Mammary epithelial cell (primary cell): ENCODE measurements around the gene TEAD1.

Source experiments
- EZH2 ChIP-seq: IDR thresholded peaks from 2 replicates; pipeline ENCODE4 v1.6.1; 2012; ENCODE audit warnings: low read length, inconsistent platforms, borderline replicate concordance
- TF ChIP-seq, protein P1 (sequence below), 2 donors: IDR thresholded peaks in 1 of 2; conservative IDR thresholded peaks in 1 of 2; 2 replicates each; pipeline ENCODE4 v1.5.1; 2011 to 2012; ENCODE audit warnings: inconsistent platforms in 2 of 2, low read length in 2 of 2, mild to moderate bottlenecking in 2 of 2, control low read depth in 1 of 2, low read depth in 1 of 2; ENCODE audit not compliant: insufficient read depth in 1 of 2; ENCODE audit errors: extremely low read depth in 1 of 2

DNA sequence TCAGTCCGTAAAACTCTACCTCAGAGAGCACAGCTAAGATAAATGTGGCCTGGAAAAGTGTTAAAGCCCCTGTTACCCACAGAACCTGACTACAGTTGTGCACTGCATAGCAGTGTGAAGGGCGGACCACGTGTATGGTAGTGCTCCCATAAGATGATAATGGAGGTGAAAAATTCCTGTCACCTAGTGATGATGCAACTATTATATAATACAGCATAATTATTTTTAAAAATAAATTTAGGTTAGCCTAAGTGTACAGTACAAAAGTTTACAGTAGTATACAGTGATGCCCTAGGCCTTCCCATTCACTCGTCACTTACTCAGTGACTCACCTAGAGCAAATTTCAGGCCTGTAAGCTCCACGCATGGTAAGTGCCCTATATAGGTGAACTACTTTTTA lies 258.3 kb downstream of the TEAD1 start:
- TF ChIP-seq EZH2: no peak
- TF ChIP-seq, protein P1, sequence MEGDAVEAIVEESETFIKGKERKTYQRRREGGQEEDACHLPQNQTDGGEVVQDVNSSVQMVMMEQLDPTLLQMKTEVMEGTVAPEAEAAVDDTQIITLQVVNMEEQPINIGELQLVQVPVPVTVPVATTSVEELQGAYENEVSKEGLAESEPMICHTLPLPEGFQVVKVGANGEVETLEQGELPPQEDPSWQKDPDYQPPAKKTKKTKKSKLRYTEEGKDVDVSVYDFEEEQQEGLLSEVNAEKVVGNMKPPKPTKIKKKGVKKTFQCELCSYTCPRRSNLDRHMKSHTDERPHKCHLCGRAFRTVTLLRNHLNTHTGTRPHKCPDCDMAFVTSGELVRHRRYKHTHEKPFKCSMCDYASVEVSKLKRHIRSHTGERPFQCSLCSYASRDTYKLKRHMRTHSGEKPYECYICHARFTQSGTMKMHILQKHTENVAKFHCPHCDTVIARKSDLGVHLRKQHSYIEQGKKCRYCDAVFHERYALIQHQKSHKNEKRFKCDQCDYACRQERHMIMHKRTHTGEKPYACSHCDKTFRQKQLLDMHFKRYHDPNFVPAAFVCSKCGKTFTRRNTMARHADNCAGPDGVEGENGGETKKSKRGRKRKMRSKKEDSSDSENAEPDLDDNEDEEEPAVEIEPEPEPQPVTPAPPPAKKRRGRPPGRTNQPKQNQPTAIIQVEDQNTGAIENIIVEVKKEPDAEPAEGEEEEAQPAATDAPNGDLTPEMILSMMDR (conservative IDR thresholded peaks at IDR 0.05 in 1 of 2, IDR thresholded peaks at IDR 0.05 in 1 of 2; ENCODE audit: extremely low read depth in 1 of 2, insufficient read depth in 1 of 2, low read depth in 1 of 2, low read length in 2 of 2): no peak
